Small intestine (tissue), 7 donors: Measurements from ENCODE around the gene SERTAD2. TPM values are rescaled to one million over a fixed set of nuclear protein-coding genes. Genes with fewer than 3 reads are reported as not detected.

Source experiments
- DNase-seq, 2 donors: peaks; one replicate each; pipeline versions ENCODE4 v3.0.0 to v3.0.0-alpha.2; 2013
- FAIRE-seq: peaks from 2 replicates; lab custom pipeline; 2012; peaks lifted over from hg19 to GRCh38; lab: Jason Lieb, UNC
- H3K27ac ChIP-seq, 3 donors: one replicate each; pipeline ENCODE4 v1.5.1; 2013; ENCODE audit warnings: low read length in 2 of 3, mild to moderate bottlenecking in 2 of 3, control low read depth in 1 of 3, inconsistent platforms in 1 of 3, low read depth in 1 of 3, moderate library complexity in 1 of 3
- H3K27me3 ChIP-seq, 3 donors: one replicate each; pipeline ENCODE4 v1.6.1; 2013; ENCODE audit warnings: low read length in 3 of 3, inconsistent platforms in 1 of 3; ENCODE audit not compliant: control insufficient read depth in 3 of 3, insufficient read depth in 3 of 3
- H3K36me3 ChIP-seq, 3 donors: one replicate each; pipeline ENCODE4 v1.6.1; 2013; ENCODE audit warnings: low read length in 3 of 3, inconsistent platforms in 1 of 3, low read depth in 1 of 3, mild to moderate bottlenecking in 1 of 3, moderate library complexity in 1 of 3; ENCODE audit not compliant: control insufficient read depth in 3 of 3, insufficient read depth in 2 of 3
- H3K4me1 ChIP-seq, 3 donors: one replicate each; pipeline ENCODE4 v1.6.1; 2013; ENCODE audit warnings: low read length in 2 of 3, inconsistent platforms in 1 of 3, low read depth in 1 of 3, mild to moderate bottlenecking in 1 of 3, moderate library complexity in 1 of 3; ENCODE audit not compliant: control insufficient read depth in 3 of 3, insufficient read depth in 2 of 3
- H3K4me3 ChIP-seq, 3 donors: one replicate each; pipeline ENCODE4 v1.5.1; 2013; ENCODE audit warnings: low read length in 3 of 3, control low read depth in 1 of 3, inconsistent platforms in 1 of 3, low read depth in 1 of 3, mild to moderate bottlenecking in 1 of 3, moderate library complexity in 1 of 3
- H3K9me3 ChIP-seq, 2 donors: one replicate each; pipeline ENCODE4 v1.6.1; 2013; ENCODE audit warnings: low read depth in 1 of 2, low read length in 1 of 2; ENCODE audit not compliant: control insufficient read depth in 2 of 2, insufficient read depth in 1 of 2
- WGBS, 3 donors: extraction: QIAGEN DNeasy Blood & Tissue Kit; methylation state at CpG; one replicate each; pipeline ENCODE4 v1.1.7; 2013; 5-methylcytosine and 5-hydroxymethylcytosine counted together
- polyA plus RNA-seq, 4 donors: library from polyadenylated mRNA; stranded (reverse) in 3 of 4; unstranded in 1 of 4; fragments of 200-250 nt in 3 of 4; fragments of 120-200 nt in 1 of 4; gene quantifications; one replicate each; pipeline versions ENCODE4 v1.2.1 to v1.2.3, GENCODE V29; 2013
- donor health status: healthy with polysubstance abuse.
- donor health status: control.
- donor health status: control.
- donor health status: Bipolar disorder and iron deficiency.
- donor health status: healthy.

The SERTAD2 gene
- polyA plus RNA-seq, 4 donors, result 2.7 to 22.0 (median 5.8) TPM

DNA sequence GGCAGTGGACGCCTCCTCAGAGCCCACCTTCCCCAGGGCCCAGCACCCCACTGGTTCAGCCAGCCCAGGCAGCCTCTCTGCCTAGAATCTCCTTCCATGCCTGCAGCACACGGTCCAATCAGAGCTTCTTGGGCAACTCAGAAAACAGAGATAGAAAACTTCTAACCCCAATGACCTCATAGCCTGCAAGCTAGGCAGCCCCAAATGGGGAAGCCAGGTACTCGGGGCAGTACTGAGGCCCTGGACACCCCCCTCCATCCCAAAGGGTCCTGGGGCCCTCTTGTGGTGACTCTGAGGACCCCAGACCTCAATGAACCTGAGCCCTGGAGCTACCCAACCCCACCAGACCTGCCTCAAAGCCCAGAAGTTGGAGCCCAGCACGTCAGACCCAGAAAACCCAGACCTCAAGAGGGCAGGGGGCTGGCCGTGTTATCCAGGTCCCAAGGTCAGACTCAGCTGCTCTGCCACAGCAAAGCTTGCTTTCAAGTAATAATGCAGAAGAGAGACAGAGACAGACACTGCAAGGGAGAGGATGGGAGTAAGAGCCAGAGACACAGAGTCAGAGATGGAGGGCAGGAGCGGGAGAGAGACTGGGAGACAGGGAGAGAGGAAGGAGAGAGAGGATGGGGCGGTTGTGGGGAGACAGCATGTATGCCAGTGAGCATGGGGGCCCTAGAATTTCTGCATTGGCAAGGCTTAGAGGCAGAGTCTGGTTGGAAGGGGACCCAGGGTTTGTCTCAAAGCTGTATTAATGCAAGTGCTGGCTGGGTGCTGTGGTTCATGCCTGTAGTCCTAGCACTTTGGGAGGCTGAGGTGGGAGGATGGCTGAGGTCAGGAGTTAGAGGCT is 28.2 kb downstream of the SERTAD2 start:
- FAIRE-seq (no peak), DNase-seq (no peak)
- WGBS, 3 donors, result 79 to 81% (median 81%) methylated on average over 7 of the region's 7 CpGs
- no peak overlapping the region for H3K27ac ChIP-seq
- H3K27me3 ChIP-seq, result no peaks in the 10 kb centered on the region
- H3K9me3 ChIP-seq, result no peaks in the 10 kb centered on the region
- H3K4me3 ChIP-seq, result no peak overlapping the region
- H3K4me1 ChIP-seq, result no peaks in the 10 kb centered on the region
- H3K36me3 ChIP-seq, result peaks cover 0 to 4% (median 0%) of the 10 kb centered on the region in 3 donors

DNA sequence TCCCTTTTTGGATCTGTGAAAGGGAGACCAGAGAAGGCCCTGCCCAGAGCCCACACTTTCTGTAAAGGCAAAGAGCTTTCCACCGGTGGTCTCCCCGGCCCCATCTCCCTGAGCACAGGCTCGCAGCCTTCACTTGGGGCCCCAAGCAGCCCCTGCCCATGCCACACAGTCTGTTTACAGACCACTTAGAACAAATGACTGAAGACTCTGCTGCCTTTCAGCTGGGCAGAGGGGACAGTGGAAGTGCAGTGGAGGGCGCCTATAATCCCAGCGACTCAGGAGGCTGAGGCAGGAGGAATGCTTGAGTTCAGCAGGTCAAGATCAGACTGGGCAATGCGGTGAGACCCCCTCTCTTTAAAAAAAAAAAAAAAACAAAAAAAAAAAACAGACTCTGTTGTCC is 28.9 kb downstream of the SERTAD2 start:
- Histone ChIP-seq H3K27me3 (no peaks in the 10 kb centered on the region), H3K9me3 (no peaks in the 10 kb centered on the region), H3K27ac (no peak overlapping the region), H3K4me1 (no peaks in the 10 kb centered on the region), H3K36me3 (peaks cover 0 to 3% (median 0%) of the 10 kb centered on the region in 3 donors), H3K4me3 (no peak overlapping the region)
- FAIRE-seq (no peak), DNase-seq (no peak)
- 84 to 91% (median 87%) methylated on average over 6 of the region's 6 CpGs for WGBS, 3 donors

DNA sequence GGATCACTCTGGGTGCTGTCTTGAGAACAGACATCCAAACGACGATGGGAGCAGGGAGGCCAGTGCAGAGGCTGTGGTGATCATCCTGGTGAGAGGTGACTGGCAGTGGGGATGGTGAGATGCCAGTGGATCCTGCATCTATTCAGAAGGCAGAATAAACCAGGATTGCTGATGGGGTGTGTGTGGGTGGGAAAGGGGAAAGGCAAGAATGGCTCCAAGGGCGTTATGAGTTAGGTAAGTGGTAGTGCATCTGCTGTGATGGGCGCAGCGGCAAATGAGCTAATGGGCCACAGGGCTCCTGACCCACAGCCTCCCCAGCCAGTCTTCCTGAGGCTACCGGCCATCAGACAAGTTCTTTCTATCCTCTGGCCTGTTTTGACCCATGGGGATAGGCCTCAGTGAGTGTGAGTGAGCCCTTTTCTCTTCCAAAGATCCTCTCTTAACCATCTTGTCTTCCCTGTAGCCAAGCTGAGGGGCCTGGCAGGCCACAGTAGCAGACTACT is 29.6 kb downstream of the SERTAD2 start:
- H3K9me3 ChIP-seq, result no peaks in the 10 kb centered on the region
- no peaks in the 10 kb centered on the region for H3K4me1 ChIP-seq
- WGBS, 3 donors, result 91 to 94% (median 91%) methylated on average over 5 to 6 of the region's 6 CpGs
- no peaks in the 10 kb centered on the region for H3K27me3 ChIP-seq
- no peak overlapping the region for H3K27ac ChIP-seq
- FAIRE-seq (no peak), DNase-seq (no peak)
- peaks cover 0 to under 1% (median 0%) of the 10 kb centered on the region in 3 donors for H3K36me3 ChIP-seq
- H3K4me3 ChIP-seq, result no peak overlapping the region

DNA sequence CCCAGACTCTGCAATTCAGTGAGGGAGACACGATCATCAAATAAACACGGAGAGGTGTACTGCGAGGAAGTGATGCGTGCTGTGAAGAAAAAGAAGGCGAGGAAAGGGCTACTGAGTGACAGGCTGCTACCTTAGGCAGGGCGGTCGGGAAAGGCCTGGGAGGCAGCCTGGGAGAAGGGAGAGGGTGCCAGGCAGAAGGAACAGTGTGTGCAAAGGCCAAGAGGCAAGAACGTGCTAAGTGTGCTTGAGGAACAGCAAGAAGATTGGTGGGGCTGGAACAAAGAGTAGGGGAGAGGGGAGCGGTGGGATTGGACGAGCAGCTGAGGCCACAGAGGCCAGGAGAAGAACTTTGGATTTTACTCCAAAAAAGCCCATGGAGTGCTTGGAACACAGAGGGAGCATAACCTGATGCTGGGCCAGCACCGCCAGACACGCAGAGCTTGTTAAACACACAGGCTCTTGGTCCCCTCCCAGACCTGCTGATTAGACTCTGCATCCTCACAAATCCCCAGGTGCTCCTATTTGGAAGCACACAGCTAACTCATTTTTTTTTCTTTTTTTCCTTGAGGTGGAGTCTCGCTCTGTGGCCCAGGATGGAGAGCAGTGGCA is 30.4 kb downstream of the SERTAD2 start:
- FAIRE-seq, result no peak
- no peaks in the 10 kb centered on the region for H3K36me3 ChIP-seq
- no peak for DNase-seq
- H3K9me3 ChIP-seq, result no peaks in the 10 kb centered on the region
- WGBS, 3 donors, result 78 to 88% (median 88%) methylated on average over 13 of the region's 13 CpGs
- no peaks in the 10 kb centered on the region for H3K4me1 ChIP-seq
- H3K27me3 ChIP-seq, result no peaks in the 10 kb centered on the region
- no peak overlapping the region for H3K27ac ChIP-seq
- H3K4me3 ChIP-seq, result no peak overlapping the region

DNA sequence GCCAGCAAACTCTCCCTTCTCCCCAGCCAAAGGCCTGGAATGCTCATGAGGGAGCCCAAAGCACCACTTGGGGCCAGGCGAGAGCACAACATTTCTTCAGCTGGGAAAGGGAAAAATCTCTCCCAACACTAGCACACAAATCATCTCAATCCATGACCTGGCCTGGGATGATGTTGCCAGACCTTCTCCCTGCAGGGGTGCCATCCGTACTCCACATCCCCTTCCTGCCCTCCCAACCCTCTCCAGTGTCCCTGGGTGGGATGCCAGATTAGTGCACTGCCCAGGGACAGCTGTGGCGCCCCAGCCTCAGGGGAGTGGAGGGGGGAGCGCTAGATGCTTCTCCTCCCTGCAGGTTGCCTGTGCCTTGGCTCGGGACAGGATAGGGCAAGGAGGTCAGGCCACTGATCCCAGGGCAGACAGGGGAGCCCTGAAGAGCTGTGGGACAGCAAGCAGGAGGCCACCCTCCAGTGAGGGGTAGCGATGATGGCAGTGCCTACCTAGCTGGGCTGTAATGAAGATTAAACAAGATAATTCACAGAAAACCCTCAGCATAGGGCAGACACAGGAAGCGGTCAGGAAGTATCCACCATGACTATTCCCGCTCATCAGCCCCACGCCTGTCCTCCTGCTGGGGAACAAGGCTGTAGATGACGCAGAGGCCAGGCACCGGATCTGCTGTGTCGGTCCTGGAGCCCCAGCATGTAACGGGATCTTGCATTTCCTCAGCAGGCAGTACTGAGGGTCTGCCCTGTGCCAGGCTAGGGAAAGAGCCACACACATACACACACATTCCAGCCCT is 31.1 kb downstream of the SERTAD2 start:
- H3K36me3 ChIP-seq, result no peaks in the 10 kb centered on the region
- H3K9me3 ChIP-seq, result no peaks in the 10 kb centered on the region
- H3K4me3 ChIP-seq, result no peak overlapping the region
- DNase-seq (no peak), FAIRE-seq (no peak)
- no peaks in the 10 kb centered on the region for H3K4me1 ChIP-seq
- H3K27me3 ChIP-seq, result no peaks in the 10 kb centered on the region
- H3K27ac ChIP-seq, result no peak overlapping the region
- 84 to 93% (median 86%) methylated on average over 13 of the region's 13 CpGs for WGBS, 3 donors

DNA sequence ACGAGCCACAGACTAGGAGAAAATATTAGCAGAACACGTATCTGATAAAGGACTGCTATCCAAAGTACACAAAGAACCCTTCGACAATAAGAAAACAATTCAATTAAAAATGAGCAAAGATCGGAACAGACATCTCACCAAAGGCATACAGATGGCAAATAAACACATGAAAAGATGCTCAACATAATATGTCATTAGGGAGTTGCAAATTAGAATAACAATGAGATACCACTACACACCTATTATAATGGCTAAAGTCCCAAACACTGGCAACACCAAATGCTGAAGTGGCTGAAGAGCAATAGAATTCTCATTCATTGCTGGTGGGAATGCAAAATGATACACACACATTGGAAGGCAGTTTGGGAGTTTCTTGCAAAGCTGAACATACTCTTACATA is 33.1 kb downstream of the SERTAD2 start:
- Histone ChIP-seq H3K9me3 (no peaks in the 10 kb centered on the region), H3K27ac (no peak overlapping the region), H3K4me3 (no peak overlapping the region), H3K27me3 (no peaks in the 10 kb centered on the region), H3K4me1 (peaks cover 0 to 3% (median 0%) of the 10 kb centered on the region in 3 donors), H3K36me3 (no peaks in the 10 kb centered on the region)
- no peak for DNase-seq
- 55 to 76% (median 63%) methylated on average over 4 of the region's 4 CpGs for WGBS, 3 donors
- FAIRE-seq, result no peak

DNA sequence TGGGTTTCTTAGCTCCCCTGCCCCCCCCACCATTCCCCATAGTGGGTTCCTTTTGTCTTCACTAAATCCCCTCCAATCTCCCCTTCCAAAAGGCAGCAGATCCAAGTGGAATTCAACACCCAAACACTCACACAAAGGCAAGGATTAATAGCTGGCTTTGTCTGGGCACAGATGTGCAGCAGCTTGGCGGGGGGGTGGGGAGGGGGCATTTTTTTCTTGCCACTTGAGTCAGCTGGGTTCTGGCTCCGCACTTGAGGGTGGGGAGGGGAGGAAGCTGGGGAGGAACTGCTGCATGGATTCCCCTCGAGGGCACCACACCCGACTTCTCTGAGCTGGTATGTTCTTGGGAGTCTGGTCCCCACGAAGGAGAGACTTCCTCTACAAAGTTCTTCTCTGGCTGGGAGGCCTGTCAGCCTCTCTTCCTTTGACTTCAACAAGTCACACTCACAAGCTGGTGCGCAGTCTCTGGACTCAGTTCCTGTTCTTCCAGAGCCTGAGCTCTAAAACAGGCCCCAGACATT is 36.0 kb downstream of the SERTAD2 start:
- H3K27ac ChIP-seq, result no peak overlapping the region
- H3K36me3 ChIP-seq, result no peaks in the 10 kb centered on the region
- no peak overlapping the region for H3K4me3 ChIP-seq
- H3K9me3 ChIP-seq, result no peaks in the 10 kb centered on the region
- H3K27me3 ChIP-seq, result no peaks in the 10 kb centered on the region
- WGBS, 3 donors, result 56 to 76% (median 62%) methylated on average over 6 of the region's 6 CpGs
- no peak for FAIRE-seq
- no peak for DNase-seq
- peaks cover 0 to 3% (median 0%) of the 10 kb centered on the region in 3 donors for H3K4me1 ChIP-seq
